Keratinocyte (primary cell): ENCODE results near the gene CYP11A1. TPM values are rescaled to one million over a fixed set of nuclear protein-coding genes. Genes with fewer than 3 reads are reported as not detected.

Source experiments
- DNase-seq: peaks from one replicate; pipeline ENCODE4 v3.0.0-alpha.2; 2011; ENCODE audit warnings: low read depth, missing footprints, low spot score
- FAIRE-seq: peaks from 2 replicates; lab custom pipeline; 2011; peaks lifted over from hg19 to GRCh38; lab: Jason Lieb, UNC
- H2AFZ ChIP-seq: 2 replicates; pipeline ENCODE4 v1.6.0; 2012; ENCODE audit warnings: low read length, control low read depth, inconsistent platforms; ENCODE audit not compliant: control insufficient read depth
- H3K27ac ChIP-seq: 2 replicates; pipeline ENCODE4 v1.5.1; 2011; ENCODE audit warnings: low read length; ENCODE audit not compliant: control insufficient read depth, insufficient read depth
- H3K27me3 ChIP-seq: 3 replicates; pipeline ENCODE4 v1.6.0; 2011; ENCODE audit warnings: low read length; ENCODE audit not compliant: control insufficient read depth, insufficient read depth; ENCODE audit errors: extremely low read depth
- H3K36me3 ChIP-seq, 2 experiments: 2 replicates in 1 of 2; 3 replicates in 1 of 2; pipeline ENCODE4 v1.5.1; 2011; ENCODE audit warnings: low read length in 2 of 2, mild to moderate bottlenecking in 1 of 2; ENCODE audit not compliant: control insufficient read depth in 2 of 2, insufficient read depth in 2 of 2; ENCODE audit errors: extremely low read depth in 1 of 2
- H3K4me1 ChIP-seq: 3 replicates; pipeline ENCODE4 v1.5.1; 2011; ENCODE audit warnings: low read length; ENCODE audit not compliant: control insufficient read depth, insufficient read depth; ENCODE audit errors: extremely low read depth
- H3K4me2 ChIP-seq: 3 replicates; pipeline ENCODE4 v1.6.0; 2011; ENCODE audit warnings: low read depth, low read length; ENCODE audit not compliant: control insufficient read depth, insufficient read depth; ENCODE audit errors: extremely low read depth
- H3K4me3 ChIP-seq, 3 experiments: fragments of 200-600 bp in 1 of 3; sonication (generic) in 1 of 3; 2 replicates in 2 of 3; 3 replicates in 1 of 3; pipeline ENCODE4 v1.5.1; 2011 to 2016; ENCODE audit warnings: low read length in 3 of 3, mild to moderate bottlenecking in 3 of 3, control low read depth in 2 of 3, inconsistent platforms in 1 of 3, low read depth in 1 of 3, mixed read lengths in 1 of 3, mixed run types in 1 of 3, moderate library complexity in 1 of 3; ENCODE audit not compliant: control insufficient read depth in 2 of 3, insufficient read depth in 2 of 3; ENCODE audit errors: extremely low read depth in 1 of 3
- H3K79me2 ChIP-seq: 2 replicates; pipeline ENCODE4 v1.6.0; 2012; ENCODE audit warnings: low read length; ENCODE audit not compliant: control insufficient read depth, insufficient read depth
- H3K9ac ChIP-seq: 3 replicates; pipeline ENCODE4 v1.6.0; 2011; ENCODE audit warnings: low read length; ENCODE audit not compliant: control insufficient read depth, insufficient read depth; ENCODE audit errors: extremely low read depth
- H3K9me1 ChIP-seq: 3 replicates; pipeline ENCODE4 v1.6.0; 2011; ENCODE audit warnings: low read length; ENCODE audit not compliant: control insufficient read depth, insufficient read depth; ENCODE audit errors: extremely low read depth
- H3K9me3 ChIP-seq: 2 replicates; pipeline ENCODE4 v1.5.1; 2012; ENCODE audit warnings: low read depth, low read length; ENCODE audit not compliant: control insufficient read depth
- H4K20me1 ChIP-seq: 3 replicates; pipeline ENCODE4 v1.6.0; 2011; ENCODE audit warnings: low read length; ENCODE audit not compliant: control insufficient read depth, insufficient read depth; ENCODE audit errors: extremely low read depth
- CTCF ChIP-seq, 3 experiments: IDR thresholded peaks in 1 of 3; conservative IDR thresholded peaks in 1 of 3; optimal IDR thresholded peaks in 1 of 3; 2 replicates in 2 of 3; 3 replicates in 1 of 3; pipeline versions ENCODE3 to v1.5.1; 2011; ENCODE audit warnings: low read length in 3 of 3, mild to moderate bottlenecking in 3 of 3, moderate library complexity in 2 of 3, control low read depth in 1 of 3, inconsistent platforms in 1 of 3; ENCODE audit not compliant: insufficient read depth in 2 of 3; ENCODE audit errors: extremely low read depth in 1 of 3
- EZH2 ChIP-seq: IDR thresholded peaks from one replicate; pipeline ENCODE4 v1.6.1; 2012; ENCODE audit warnings: inconsistent platforms, mild to moderate bottlenecking, low read length, moderate library complexity
- dilution Hi-C: fragments of 300-500 bp; cut with MboI; formaldehyde crosslinking; loops from one replicate; pipeline ENCODE4 v1.7.0; 2020; ENCODE audit warnings: low sequenced_read_pairs; ENCODE audit not compliant: extremely low pct_ligation_motif_present
- polyA plus RNA-seq, 5 experiments: library from polyadenylated mRNA; depleted of rRNA in 3 of 5; stranded (reverse) in 3 of 5; stranded (forward) in 1 of 5; unstranded in 1 of 5; fragments of >200 nt; gene quantifications; 1 replicate in 1 of 5; 2 replicates in 3 of 5; 3 replicates in 1 of 5; pipeline versions ENCODE4 v1.2.1 to v1.2.3, GENCODE V29; 2011 to 2012; ENCODE audit warnings: missing spikeins in 2 of 5, low read depth in 1 of 5, low replicate concordance in 1 of 5

Gene CYP11A1
- polyA plus RNA-seq, 1 donor (not counting 4 experiments of a cell fraction or from before 2014, with no cell fraction given) = not detected

DNA sequence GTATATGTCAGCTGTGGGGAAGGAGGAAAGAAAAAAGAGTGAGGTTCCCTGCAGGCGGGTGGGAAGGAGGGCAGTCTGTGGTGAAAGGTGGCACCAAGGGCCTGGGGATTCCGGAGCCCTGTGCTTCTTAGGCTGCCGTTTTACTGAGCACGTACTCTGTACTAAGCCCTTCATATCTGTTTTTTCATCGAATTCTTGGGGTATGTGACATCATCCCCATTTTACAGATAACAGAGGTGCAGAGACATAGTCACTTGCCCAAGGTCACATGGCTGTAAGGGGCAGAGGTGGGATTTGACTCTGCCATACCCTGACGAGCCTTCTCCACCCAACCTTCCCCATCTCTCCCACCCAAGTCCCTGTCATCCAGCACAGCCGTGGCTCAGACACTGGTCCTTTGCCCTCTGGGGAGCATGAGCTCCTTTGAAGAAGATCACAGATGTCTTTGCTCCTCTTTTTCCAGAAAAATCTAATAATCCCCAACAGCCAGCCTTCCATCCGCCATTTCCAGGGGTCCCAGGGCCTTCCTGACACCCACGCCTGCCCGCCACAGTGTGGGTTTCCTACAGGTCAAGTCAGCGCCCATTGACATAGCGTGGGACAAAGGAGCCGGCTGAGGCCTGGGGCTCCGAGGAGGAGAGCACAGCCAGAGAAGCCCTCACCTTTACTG lies 24.2 kb downstream of the CYP11A1 start:
- H3K4me3 ChIP-seq = no peak overlapping the region
- H3K4me1 ChIP-seq = peaks cover 7% of the 10 kb centered on the region
- dilution Hi-C loops = no loop called here
- no peak overlapping the region for H3K9ac ChIP-seq
- H4K20me1 ChIP-seq = no peaks in the 10 kb centered on the region
- FAIRE-seq = no peak
- TF ChIP-seq EZH2 = no peak
- TF ChIP-seq CTCF (optimal IDR thresholded peaks at IDR 0.05 in 1 of 3, IDR thresholded peaks at IDR 0.05 in 1 of 3, conservative IDR thresholded peaks at IDR 0.05 in 1 of 3; ENCODE audit: extremely low read depth in 1 of 3, insufficient read depth in 2 of 3, low read length in 3 of 3) = no peak
- H3K9me3 ChIP-seq = no peaks in the 10 kb centered on the region
- H3K27me3 ChIP-seq = no peaks in the 10 kb centered on the region
- no peak overlapping the region for H2AFZ ChIP-seq
- H3K27ac ChIP-seq = no peak overlapping the region
- H3K79me2 ChIP-seq = no peaks in the 10 kb centered on the region
- no peaks in the 10 kb centered on the region for H3K9me1 ChIP-seq
- H3K36me3 ChIP-seq = no peaks in the 10 kb centered on the region
- no peak for DNase-seq
- H3K4me2 ChIP-seq = no peak overlapping the region

- no peak for DNase-seq
- H4K20me1 ChIP-seq = no peaks in the 10 kb centered on the region
- H3K4me2 ChIP-seq = no peak overlapping the region
- no peaks in the 10 kb centered on the region for H3K79me2 ChIP-seq
- dilution Hi-C loops = no loop called here
- FAIRE-seq = peak; percentile 72
- no peak overlapping the region for H3K27ac ChIP-seq
- no peak for TF ChIP-seq CTCF (optimal IDR thresholded peaks at IDR 0.05 in 1 of 3, IDR thresholded peaks at IDR 0.05 in 1 of 3, conservative IDR thresholded peaks at IDR 0.05 in 1 of 3; ENCODE audit: extremely low read depth in 1 of 3, insufficient read depth in 2 of 3, low read length in 3 of 3)
- no peak for TF ChIP-seq EZH2
- H3K27me3 ChIP-seq = no peaks in the 10 kb centered on the region
- H3K9ac ChIP-seq = no peak overlapping the region
- H3K9me1 ChIP-seq = no peaks in the 10 kb centered on the region
- H2AFZ ChIP-seq = no peak overlapping the region
- no peaks in the 10 kb centered on the region for H3K9me3 ChIP-seq
- no peaks in the 10 kb centered on the region for H3K36me3 ChIP-seq
- H3K4me1 ChIP-seq = peaks cover 7% of the 10 kb centered on the region
- H3K4me3 ChIP-seq = no peak overlapping the region
Measured at GRCh38 chr15:74340150-74340549, 27.3 kb downstream of the CYP11A1 start.
